ENCODE measurements around the gene ZNF362.

Gene ZNF362

GRCh38 chr1:33246171-33246570, 10.1 kb upstream of the ZNF362 start:
- no peak for DNase-seq

- DNase-seq: no peak
These were observed 8.7 kb upstream of the ZNF362 start for GRCh38 chr1:33247545-33247944.

- no peak for DNase-seq
These were observed 8.0 kb upstream of the ZNF362 start for GRCh38 chr1:33248244-33248643.

- DNase-seq: no peak
These were observed 6.9 kb upstream of the ZNF362 start for GRCh38 chr1:33249422-33249821.

- DNase-seq: no peak
These were observed 6.1 kb upstream of the ZNF362 start for GRCh38 chr1:33250217-33250616.

- DNase-seq: no peak
These were observed 5.6 kb upstream of the ZNF362 start for GRCh38 chr1:33250724-33251123.

- no peak for DNase-seq
These were observed 1.8 kb upstream of the ZNF362 start for GRCh38 chr1:33254491-33254890.

- DNase-seq: peak; percentile 54
These were observed 708 bp upstream of the ZNF362 start for GRCh38 chr1:33255347-33256220.

- DNase-seq: no peak
These were observed 146 bp upstream of the ZNF362 start for GRCh38 chr1:33256221-33256470.

GRCh38 chr1:33257207-33257771, 997 bp downstream of the ZNF362 start:
- no peak for DNase-seq

- DNase-seq: no peak
These were observed 1.8 kb downstream of the ZNF362 start for GRCh38 chr1:33257772-33258712.

- no peak for DNase-seq
These were observed 2.5 kb downstream of the ZNF362 start for GRCh38 chr1:33258788-33259274.

GRCh38 chr1:33259879-33260278, 3.6 kb downstream of the ZNF362 start:
- DNase-seq: no peak

- DNase-seq: no peak
These were observed 4.1 kb downstream of the ZNF362 start for GRCh38 chr1:33260439-33260838.

GRCh38 chr1:33261344-33261743, 5.1 kb downstream of the ZNF362 start:
- no peak for DNase-seq

- no peak for DNase-seq
These were observed 7.7 kb downstream of the ZNF362 start for GRCh38 chr1:33263890-33264504.

GRCh38 chr1:33265780-33266605, 9.7 kb downstream of the ZNF362 start:
- no peak for DNase-seq

- DNase-seq: no peak
These were observed 10.5 kb downstream of the ZNF362 start for GRCh38 chr1:33266766-33267165.

GRCh38 chr1:33267468-33268205, 11.3 kb downstream of the ZNF362 start:
- DNase-seq: no peak

- no peak for DNase-seq
These were observed 12.2 kb downstream of the ZNF362 start for GRCh38 chr1:33268457-33268856.

GRCh38 chr1:33268927-33269610, 12.8 kb downstream of the ZNF362 start:
- DNase-seq: no peak
